Raji (cell line): ENCODE data around the gene MRI1.

Experiments used
- POLR2A ChIP-seq: IDR thresholded peaks from 2 replicates; pipeline ENCODE4 v1.6.1; 2011; ENCODE audit warnings: low read depth, low read length, control low read depth; ENCODE audit not compliant: insufficient read depth

MRI1 gene

DNA sequence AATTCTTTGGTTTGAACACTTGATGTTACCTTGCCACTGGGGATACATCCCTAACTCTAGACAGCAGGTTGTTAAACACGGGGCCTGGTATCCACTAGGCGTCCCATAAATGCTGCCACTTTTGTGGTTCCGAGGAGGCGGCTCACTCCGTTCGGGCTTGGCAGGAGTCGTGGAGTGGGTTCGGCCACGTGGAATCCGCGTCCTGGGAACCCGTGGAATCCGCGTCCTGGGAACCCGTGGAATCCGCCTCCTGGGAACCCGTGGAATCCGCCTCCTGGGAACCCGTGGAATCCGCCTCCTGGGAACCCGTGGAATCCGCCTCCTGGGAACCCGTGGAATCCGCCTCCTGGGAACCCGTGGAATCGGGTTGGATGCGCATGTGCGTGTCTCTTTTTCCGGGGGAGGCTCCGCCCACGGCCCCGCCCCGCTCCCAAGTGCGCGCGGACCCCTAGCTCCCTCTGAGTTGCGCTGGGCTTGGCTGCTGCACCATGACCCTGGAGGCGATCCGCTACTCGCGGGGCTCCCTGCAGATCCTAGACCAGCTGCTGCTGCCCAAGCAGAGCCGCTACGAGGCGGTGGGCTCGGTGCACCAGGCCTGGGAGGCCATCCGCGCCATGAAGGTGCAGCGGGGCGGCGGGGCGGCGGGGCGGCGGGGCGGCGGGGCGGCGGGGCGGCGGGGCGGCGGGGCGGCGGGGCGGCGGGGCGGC lies at the start of gene MRI1:
TSS of gene MRI1 (plus strand) at position 422 of the 707 bp plus-strand sequence. CDS start at position 489, 67 bp downstream.
- peak; percentile 75 for TF ChIP-seq POLR2A

DNA sequence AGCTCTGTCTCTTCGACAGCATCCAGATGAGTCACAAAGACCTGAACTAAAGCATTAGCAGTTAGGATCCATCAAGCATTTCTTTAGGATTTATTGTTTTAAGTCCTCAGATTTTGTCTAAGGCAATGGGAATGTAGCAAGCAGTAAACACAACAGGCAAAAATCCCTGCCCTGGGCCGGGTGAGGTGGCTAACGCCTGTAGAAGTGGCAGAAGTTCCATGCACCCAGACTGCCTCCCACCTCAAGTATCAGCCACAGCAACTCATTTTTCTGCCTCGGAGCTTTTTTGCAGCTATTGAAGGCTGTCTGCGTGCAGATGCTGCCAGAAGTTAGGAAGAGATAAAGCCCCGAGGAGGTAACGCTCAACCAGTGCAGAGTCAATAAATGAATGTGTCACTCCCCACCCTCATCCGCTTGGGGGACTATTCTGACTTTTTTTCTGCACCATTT lies 47.1 kb upstream of the MRI1 start:
- no peak for TF ChIP-seq POLR2A

- no peak for TF ChIP-seq POLR2A
Measured at GRCh38 chr19:13718733-13719132, 45.6 kb upstream of the MRI1 start.

- no peak for TF ChIP-seq POLR2A
Measured at GRCh38 chr19:13722146-13722545, 42.2 kb upstream of the MRI1 start.

- no peak for TF ChIP-seq POLR2A
Measured at GRCh38 chr19:13723206-13723605, 41.1 kb upstream of the MRI1 start.

GRCh38 chr19:13726323-13726722 lies 38.0 kb upstream of the MRI1 start:
- TF ChIP-seq POLR2A, result no peak

- TF ChIP-seq POLR2A, result no peak
Measured at GRCh38 chr19:13727798-13728197, 36.5 kb upstream of the MRI1 start.

DNA sequence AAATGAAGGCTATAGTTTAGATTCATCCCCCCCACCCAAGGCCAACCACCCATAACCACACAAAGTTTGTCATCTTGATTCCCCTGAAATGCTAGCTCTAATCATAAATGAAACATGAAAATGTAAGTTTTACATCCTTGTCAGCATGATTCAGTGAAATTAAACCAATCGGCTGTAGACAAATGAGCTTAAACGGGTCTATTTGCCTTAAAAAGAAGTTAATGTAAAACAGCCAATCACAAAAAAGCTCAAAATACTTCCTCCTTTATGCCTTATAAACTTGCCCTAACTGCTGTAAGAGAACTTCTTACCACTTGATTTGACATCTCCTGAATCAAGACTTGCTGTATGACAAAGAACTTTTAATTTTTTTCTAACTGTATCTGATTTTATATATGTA lies 34.5 kb upstream of the MRI1 start:
- TF ChIP-seq POLR2A, result no peak

GRCh38 chr19:13731147-13731964 lies 33.0 kb upstream of the MRI1 start:
- peak; percentile 92 for TF ChIP-seq POLR2A

DNA sequence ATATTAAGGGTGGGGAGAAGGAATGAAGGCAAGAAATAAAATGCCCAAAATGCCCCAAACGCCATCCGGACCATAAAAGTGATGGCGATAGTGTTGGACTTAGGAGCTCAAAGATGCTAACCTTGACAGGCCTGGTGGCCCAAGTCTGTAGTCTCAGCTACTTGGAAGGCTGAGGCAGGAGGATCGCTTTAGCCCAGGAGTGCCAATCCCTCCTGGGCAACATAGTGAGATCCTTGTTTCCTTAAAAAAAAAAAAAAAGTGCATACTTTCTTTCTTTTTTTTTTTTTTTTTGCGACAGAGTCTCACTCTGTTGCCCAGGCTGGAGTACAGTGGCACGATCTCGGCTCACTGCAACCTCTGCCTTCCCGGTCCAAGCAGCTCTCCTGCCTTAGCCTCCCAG lies 32.0 kb upstream of the MRI1 start:
- no peak for TF ChIP-seq POLR2A

DNA sequence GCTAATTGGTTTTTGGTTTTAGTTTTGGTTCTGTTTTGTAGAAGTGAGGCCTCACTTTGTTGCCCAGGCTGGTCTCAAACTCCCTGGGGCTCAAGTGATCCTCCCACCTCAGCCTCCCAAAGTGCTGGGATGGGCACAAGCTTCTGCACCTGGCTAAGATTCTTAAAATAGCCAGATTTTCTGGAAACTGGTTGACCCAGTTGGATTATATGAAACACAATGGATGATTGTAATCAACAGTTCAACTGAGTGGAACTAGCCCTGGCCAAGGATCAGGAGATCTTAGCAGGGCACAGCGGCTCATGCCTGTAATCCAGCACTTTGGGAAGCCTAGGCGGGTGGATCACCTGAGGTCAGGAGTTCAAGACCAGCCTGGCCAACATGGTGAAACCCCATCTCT lies 29.6 kb upstream of the MRI1 start:
- no peak for TF ChIP-seq POLR2A

DNA sequence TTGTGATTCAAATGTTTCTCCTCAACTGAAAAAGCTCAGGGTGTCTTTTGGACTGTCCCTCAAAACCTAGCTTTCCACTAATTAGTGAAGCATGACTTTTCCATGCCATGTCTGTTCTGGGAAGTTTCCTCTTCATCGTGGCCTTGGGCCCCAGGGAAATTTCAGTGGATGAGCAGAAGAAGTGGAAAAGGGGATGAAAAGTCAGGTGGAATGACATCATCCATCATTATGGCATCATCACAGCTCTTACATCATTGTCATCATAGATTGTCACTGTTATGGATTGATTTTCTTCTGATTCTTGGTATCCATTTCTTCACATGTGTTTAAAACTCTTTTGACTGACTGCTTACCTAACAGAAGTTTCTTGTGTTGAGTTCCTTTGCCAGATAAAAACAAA lies 26.2 kb upstream of the MRI1 start:
- TF ChIP-seq POLR2A, result no peak

GRCh38 chr19:13741893-13742292 lies 22.4 kb upstream of the MRI1 start:
- TF ChIP-seq POLR2A, result no peak

DNA sequence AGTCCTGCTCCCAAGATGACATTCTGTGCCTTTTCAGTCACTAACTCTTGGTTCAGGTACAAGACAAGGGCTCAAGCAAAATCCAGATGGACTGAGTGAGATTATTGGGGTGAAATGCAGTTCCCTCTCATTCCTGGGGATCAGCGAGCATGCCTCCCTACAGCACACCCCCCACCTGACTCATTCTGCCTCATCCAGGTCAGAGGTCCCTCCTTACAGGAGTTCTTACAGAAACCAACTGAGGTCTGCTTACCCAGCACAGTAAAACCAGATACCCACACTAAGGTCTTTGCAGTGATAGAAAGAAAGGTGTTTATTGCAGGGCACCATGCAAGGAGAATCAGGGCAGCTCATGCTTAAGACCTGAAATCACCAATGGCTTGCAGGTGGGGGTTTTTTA lies 21.6 kb upstream of the MRI1 start:
- no peak for TF ChIP-seq POLR2A

GRCh38 chr19:13744174-13744573 lies 20.1 kb upstream of the MRI1 start:
- TF ChIP-seq POLR2A, result no peak

GRCh38 chr19:13747098-13747453 lies 17.2 kb upstream of the MRI1 start:
- no peak for TF ChIP-seq POLR2A
